GM19239 (cell line): ENCODE results near the gene SLC26A9.

Experiments used
- DNase-seq: peaks from one replicate; pipeline ENCODE4 v3.0.0; 2011; ENCODE audit warnings: low spot score; ENCODE audit not compliant: insufficient read length
- FAIRE-seq: peaks from 2 replicates; lab custom pipeline; 2011; peaks lifted over from hg19 to GRCh38; lab: Jason Lieb, UNC

Gene SLC26A9

DNA sequence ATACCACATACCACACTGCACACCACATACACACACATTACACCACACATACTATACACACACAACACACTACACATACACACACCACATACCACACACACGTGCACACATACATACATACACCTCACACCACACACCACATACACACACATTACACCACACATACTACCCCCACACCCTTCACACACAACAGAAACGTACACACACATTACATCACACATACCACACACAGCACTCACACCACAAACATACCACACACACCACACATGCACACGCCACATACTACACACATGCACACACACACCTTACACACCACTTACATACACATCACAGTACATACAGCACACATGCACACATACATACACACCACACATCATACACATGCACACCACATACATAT, 31.5 kb upstream of the SLC26A9 start:
- DNase-seq (no peak), FAIRE-seq (no peak)

DNA sequence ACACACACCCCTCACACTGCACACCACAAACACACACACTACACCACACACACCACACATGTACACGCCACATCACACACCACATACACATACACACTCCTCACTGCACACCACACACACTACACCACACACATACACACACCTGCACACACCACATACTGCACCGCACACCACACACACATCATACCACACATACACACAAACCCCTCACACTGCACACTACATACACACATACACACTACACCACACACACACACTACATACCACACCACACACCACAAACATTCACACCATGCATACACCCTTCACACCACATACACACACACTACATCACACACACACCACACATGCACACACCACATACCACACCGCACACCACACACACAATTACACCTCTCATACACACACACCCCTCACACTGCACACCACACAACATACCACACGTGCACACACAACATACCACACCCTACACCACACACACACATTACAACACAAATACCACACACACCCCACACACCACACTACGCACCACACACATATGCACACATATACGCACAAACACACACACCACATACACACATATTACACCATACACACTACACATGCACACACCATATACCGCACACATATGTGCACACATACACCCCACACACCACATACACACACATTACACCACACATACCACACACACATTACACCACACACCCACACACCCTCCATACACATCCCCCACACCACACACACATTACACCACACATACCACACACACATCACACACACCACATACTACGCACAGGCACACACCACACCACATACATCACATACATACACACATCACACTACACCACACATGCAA, 30.3 kb upstream of the SLC26A9 start:
- no peak for FAIRE-seq
- DNase-seq: no peak

DNA sequence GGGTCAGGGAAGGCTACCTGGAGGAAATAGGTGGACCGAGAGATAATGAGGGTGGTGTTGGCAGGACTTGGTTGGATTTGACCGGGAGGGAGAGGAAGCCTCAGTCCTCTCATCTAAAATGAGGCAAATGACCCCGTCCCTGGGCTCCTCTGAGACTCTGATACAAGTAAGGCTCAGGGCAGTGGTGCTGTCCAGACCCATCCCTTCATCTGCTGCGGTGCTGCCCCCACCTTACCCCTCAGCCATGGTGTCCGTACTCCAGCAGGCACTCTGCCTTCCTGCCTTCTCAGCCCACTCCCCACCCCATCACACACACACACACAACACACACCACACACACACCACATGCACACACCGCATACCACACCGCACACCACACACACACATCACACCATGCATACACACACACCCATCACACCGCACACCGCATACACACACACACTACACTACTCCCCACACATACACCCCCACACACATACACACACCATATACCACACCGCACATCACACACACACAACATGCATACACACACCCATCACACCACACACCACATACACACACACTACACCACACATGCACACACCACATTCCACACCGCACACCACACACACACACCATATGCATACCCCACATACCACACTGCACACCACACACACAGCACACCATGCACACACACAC, 29.4 kb upstream of the SLC26A9 start:
- FAIRE-seq (no peak), DNase-seq (no peak)

DNA sequence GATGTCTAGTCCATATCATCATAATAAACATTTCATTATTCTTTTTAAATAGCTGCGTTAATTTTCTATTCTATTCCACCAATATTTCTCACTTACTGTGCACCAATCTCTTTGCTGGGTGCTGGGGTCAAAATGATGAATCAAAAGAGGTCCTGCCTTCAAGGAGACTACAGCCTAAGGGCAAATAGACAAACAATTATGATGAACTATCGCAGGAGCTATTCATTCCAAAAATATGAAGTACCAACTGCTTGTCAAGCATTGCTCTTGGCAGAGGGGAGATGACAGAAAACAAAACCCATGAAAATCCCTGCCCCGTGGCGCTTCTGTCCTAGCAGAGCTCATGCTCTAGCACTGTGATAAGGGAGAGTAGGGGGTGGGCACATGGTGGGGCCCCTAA, 28.8 kb upstream of the SLC26A9 start:
- DNase-seq (no peak), FAIRE-seq (no peak)

DNA sequence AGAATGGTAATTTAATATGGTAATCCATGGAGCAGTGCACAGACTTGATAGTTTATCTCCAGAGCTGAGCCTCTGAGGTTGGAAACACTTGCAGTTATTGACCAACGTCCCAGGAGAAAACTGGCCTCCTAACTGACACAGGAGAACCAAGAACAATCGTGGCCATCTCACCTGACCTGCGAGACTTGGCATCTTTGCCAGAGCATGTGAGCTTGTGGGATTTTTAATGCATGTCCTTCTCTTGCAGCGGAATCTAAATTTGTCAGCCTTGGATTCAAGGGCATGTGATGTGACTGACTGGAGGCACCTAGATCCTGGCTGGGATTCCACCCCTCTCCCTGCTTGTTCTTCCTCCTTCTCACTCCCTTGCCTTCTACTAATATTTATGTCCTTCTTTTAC, 27.8 kb upstream of the SLC26A9 start:
- DNase-seq (no peak), FAIRE-seq (no peak)

DNA sequence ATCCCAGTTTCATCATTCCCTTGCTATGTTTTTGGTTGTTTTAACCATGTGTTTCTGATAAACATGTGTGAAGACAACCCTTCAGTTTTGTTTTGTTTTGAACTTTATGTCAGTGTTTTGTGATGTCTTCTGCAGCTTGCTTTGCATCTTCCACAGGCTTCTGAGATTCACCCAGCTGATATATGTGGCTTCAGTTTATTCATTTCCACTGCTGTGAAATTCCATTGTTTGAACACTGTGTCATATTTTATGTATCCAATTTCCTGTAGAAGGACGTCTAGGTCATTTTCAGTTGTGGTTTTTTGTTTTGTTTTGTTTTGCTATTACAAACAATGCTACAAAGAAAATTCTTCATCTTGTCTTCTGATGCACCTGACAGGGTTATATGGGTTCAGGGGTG, 27.2 kb upstream of the SLC26A9 start:
- FAIRE-seq: no peak
- DNase-seq: no peak

DNA sequence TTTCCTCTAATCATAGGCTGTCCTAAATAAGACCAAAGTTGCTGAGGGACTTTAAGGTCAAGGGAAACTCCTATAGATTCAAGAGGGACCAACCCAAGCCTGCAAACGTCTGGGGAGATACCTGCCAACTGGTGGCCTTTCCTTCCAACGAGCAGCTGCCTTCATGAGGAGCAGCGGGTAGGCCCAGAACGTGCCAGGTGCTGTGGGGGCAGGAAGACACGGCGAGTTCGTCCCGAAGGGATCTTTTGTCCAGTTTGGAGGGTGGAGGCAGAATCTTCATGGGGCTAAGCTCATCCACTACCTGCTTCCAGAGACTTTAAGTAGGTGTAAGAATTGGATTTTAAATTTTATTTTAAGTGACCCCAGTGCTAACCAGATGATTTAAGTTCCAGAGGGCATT, 26.0 kb upstream of the SLC26A9 start:
- FAIRE-seq (no peak), DNase-seq (no peak)

DNA sequence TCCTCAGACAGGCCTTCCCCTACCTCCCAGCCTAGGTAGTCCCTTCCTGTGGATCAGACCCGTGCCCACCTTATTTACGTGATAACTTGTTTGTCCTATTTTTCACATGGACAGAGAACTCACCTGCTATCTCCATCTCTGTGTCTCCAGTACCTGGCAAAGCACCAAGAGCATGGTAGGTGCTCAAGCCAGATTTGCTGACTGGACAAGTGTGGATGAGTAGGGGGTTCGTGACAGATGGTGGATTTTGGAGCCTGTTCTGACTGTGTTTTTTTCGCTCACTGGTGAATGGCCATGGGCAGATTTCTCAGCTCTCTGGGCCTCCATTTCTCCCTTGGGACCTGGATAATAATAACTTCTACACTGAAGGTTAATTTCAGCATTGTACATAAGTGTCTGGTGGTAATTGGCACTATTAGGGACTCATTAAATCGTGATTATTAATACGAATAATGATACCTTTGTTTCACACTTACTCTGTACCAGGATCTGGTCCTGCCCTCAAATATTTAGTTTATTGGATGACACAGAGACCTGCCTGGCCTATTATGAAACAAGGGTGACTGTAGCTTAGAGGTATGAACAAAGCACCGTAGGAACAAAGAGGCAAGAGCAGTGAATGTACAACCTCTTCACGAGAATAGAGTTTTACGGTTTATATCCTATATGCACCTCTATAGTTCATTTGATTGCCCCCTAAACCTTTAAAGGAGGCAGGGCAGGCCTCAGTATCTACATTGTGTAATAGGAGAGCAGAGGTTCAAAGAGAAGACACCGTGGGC, 24.5 kb upstream of the SLC26A9 start:
- no peak for DNase-seq
- FAIRE-seq: no peak

DNA sequence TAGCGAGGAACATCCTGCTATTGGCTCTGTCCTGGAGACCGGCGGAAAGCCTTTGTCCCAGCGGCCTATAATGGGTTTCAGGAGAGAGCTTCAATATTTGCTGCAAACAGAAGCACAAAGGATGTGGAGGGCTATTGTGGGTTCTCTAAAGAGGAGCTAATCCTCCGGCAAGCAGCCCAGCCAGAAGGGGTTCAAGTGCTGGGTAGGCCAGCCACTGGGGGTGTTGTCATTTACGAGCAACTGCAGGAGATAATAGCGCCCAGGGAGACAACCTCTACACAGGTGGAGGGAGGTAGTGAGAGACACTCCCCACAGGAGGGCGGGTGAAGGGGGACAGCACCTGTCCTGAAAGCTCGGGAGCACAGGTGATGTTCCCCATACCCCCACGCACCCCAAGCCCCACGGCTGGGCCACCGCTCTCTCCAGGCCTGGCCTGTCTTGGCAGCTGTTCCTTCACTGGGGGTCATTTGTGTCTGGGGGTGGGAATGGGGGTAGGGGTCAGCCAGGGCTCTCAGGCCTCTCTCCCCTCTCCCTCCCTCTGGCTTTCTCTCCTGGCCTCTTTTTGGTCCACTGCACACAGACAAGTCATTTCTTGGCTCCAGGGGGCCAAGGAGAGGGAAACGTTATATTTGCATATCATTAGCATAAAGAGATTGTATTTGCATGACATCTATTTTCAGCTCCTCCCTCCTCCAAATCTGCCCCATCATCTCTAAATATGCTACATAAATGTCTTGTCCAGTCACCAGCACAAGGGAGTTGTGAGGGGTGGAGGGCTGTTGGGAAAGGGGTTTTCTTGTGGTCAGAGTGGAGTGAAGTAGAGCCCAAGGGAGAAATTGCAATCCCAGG, 22.0 kb upstream of the SLC26A9 start:
- FAIRE-seq (no peak), DNase-seq (no peak)

DNA sequence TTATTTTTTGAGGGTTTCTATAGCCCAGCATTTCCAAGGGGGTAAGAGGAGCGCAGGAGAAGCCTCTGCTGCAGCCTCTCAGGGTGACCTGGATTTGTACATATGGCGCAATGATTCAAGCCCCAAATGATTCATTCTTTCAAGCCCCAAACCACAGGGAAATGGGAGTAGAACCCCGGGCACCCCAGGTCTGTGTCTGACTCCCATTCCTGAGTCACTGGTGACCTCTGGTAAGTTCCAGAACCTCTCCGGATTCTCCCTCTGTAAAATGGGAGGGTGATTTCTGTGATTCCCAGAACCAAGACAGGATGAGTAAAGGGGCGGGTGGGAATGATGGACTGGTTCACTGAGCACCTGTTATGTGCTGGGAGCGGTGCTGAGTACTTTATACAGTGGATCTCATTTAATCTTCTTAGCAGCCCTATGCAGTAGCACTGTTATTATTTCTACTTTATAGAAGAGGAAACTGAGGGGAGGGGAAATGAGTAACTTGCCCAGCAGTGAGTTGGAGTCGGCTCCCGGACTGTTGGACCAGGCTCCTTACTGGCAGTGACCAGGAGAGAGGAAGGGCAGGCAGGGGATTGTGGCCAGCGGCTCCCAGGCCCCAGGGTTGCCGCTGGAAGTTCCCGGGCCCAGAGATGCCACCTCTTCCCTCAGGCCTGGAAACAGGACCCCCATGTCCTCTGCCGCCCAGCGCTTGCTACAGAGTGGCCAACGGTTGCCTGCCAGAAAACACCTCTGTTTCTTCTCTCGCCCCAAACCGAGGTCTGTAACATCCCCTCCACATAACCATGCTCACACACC, 20.3 kb upstream of the SLC26A9 start:
- no peak for DNase-seq
- no peak for FAIRE-seq

DNA sequence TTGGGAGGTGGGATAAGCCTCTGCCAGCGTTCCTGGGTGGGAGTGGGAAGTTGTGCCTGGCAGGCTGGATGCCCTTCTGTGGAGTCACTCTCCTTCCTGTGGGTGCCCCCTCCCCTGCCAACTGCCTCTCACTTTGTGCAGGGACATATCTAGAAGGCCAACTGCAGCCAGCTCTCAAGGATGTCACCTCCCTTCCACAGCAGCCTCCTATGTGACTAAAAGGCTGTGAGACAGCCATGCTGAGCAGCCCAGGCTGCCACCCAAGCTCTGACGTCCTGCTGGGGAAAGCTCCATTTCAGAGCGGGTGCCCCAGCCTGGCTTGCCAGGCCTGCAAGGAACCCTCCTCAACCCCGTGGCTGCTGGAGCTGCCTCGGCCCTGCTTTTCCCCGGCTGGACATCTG, 19.6 kb upstream of the SLC26A9 start:
- no peak for FAIRE-seq
- no peak for DNase-seq

DNA sequence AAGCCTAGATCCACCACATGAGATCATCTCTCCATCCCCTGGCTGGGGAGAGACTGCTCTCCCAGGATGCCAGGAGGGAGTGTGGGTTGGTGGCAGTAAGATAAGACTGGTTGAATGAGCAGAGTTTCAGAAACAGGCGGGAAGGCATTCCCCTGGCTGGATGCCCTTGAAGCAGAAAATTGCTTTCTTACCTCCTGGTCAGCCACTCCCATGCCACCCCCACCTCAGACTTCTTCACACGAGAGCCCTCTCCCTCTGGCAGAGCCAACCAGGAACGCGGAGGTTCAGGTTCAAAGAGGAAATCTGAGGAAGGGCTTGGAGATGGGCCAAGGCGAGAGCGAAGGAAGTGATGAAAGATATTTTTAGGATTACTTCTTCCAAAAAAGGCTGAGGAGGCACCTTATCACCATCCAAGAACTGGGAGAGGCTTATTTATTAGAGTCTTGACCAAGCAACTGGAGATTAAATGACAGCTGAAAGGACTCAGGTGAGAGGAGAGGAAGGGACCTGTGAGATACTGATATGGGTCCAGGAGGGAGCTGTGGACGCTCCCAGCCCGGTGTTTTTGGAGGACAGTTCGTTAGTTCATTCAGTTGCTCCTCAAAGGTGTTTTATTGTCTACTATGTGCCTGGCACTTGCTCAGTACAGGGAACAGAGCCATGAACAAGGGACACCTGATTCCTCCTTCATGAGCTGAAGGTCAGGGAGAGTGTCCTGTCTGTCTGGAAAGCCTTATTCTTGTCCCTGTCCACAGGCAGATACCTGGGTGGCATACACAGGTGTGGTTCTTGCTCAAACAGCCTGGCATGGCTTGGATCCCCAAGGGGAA, 18.9 kb upstream of the SLC26A9 start:
- DNase-seq: no peak
- FAIRE-seq: no peak

DNA sequence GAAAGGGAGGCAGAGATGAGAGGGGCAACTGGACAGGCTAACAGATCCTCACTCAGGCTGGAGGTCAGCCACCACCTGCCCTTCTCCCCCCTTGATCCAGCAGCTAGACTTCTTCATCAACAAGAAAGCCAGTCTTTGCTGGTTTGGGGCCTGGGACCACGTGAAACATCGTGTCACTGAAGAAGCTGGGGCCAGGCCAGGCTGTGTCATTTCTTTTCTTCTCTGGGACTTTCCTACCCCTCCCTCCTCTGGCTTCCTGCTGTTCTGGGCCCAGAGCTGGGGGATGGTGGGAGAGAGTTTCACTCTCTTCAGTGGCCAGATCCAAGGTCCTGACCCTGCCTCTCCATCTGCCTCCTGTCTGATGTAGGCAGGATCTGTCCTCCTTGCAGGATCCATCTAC, 18.1 kb upstream of the SLC26A9 start:
- FAIRE-seq: no peak
- no peak for DNase-seq

DNA sequence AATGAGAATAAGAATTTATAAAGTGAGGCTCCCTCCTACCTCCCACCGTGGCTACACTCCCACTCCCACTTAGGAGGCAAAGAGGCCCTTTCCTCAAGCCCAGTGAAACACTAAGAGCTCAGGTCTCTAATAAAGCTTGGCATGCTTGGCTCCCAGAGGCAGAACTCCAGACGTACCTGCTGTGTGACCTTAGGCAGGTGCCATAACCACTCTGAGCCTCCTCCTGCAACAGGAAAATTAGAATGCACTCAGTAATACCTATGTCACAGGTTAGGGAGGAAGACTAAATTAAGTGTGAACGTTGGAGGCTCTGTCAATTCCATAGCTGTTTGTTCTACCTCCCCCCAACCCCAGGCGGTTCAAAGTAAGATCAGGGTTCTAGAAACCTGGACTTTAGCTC, 16.5 kb upstream of the SLC26A9 start:
- FAIRE-seq (no peak), DNase-seq (no peak)

DNA sequence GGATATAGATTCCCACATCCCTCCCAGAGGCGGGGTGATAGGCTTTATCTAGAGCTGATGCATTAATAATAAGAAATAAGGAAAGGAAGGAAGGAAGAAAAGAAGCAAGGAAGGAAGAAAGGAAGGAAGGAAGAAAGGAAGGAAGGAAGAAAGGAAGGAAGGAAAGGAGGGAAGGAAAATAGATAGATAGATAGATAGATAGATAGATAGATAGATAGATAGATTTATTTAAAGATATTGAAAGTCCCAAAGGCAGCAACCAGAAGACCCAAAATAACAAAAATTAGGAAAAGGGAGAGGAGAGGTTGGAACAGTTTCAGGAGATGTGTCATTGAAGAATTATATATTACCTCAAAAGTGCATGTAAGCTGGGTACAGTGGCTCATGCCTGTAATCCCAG, 12.2 kb upstream of the SLC26A9 start:
- FAIRE-seq: no peak
- DNase-seq: no peak

DNA sequence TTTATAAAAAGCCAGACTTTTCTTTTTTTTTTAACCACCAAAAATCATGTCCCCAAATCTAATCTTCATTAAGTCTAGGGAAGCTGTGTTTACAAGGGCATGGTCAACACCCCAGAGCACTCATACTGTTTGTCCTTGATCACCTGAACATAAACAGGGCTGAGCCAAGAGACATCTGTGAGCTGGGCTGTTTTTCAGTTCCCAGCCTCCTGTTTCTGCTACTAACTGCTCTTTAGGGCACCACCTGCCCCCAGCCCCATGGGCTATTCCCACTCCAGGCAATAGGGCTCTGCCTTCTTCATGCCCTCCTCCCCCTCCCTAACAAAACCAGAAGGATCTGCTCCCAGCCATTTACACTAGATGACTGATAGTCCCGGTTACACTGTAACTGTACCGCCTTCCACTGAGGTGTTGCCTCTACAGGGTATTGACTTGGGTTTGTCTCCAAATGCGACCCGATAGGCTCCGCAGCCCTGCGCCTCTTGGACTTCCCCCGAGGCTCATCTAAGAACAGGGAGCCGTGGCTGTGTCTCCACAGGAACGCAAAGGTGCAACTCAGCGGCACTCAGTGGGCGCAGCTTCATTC, 11.7 kb upstream of the SLC26A9 start:
- DNase-seq (no peak), FAIRE-seq (no peak)

DNA sequence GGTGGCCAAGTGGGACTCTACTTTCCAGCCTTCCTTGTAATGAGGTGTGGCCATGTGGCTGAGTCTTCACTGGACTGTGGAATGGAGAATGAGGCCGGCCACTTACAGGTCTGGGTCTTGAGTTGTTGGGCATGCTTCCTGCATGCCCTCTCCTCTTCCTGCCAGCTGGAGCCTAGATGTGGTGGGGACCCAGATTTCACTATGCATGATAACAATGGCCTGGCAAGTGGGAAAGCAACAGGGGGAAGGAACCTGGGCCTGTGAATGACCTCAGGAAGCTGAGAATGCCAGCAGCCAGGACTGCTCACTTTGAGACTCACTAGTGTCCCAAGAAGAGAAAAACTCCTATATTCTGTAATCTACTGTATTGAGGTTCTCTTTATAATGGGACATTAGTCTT, 8.5 kb upstream of the SLC26A9 start:
- no peak for FAIRE-seq
- no peak for DNase-seq

DNA sequence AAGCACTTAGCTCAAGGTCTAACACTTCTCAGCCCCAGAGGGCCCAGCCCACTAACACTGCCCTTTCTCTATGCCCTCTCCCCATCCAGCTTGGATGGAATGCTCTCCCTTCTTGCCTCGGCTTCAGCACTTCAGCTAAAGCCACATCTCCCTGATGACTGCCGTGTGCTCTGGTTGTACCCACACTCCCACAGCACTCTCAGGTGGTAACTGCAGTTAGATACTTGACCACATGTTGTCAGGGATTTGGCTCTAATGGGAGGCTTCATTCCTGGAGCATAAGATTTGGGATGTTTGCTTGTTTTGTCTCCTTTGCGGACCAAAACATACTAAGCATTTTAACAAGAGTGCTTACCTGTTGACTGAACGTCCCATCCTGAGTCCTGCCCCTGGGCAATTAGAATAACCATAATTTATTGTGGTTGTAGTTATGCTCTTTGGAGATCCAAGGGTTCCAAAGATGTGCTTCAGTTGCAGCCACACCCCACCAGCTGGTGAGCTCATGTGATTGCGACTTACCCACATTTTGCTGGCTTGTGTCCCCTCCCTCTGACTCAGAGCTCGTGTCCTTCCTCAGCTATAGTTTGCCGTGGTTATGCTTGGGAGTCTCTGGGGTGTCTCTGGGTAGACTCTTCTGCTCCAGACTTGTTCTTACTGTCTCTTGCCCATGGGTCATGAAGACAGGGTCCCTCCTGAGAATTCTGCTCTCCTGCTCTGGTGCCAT, 7.7 kb upstream of the SLC26A9 start:
- no peak for DNase-seq
- FAIRE-seq: no peak
